Measurements from ENCODE around the gene MAST1.

DNA sequence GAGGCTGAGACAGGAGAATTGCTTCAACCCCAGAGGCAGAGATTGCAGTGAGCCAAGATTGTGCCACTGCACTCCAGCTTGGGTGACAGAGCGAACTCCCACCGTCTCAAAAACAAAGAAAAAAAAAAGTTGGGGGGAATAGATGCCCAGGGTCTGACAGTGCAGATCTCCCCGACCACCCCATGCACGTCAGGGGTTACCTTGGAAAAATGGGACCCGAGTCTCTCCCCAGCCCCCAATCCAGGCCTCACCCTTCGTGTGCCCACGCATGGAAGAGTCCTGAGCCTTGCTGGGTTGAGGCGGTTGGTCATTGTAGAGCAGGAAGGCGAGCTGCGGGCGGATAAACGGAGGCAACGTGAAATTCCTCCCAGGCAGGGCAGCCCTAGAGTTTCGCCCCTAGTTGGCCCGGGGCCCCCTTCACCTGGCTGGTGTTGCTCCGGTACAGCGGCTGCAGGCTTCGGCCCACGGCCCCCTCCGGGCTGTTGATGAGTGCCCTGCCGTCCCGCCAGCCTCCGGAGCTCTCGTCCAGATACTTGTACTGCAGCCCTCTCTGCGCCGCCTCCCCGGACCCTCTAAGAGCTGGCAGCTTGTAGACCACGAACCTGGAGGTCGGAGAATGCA lies 42.3 kb downstream of the MAST1 start:
- TF ChIP-seq, protein P1, sequence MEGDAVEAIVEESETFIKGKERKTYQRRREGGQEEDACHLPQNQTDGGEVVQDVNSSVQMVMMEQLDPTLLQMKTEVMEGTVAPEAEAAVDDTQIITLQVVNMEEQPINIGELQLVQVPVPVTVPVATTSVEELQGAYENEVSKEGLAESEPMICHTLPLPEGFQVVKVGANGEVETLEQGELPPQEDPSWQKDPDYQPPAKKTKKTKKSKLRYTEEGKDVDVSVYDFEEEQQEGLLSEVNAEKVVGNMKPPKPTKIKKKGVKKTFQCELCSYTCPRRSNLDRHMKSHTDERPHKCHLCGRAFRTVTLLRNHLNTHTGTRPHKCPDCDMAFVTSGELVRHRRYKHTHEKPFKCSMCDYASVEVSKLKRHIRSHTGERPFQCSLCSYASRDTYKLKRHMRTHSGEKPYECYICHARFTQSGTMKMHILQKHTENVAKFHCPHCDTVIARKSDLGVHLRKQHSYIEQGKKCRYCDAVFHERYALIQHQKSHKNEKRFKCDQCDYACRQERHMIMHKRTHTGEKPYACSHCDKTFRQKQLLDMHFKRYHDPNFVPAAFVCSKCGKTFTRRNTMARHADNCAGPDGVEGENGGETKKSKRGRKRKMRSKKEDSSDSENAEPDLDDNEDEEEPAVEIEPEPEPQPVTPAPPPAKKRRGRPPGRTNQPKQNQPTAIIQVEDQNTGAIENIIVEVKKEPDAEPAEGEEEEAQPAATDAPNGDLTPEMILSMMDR (IDR thresholded peaks at IDR 0.05) = no peak
- no peak for TF ChIP-seq POLR2A (IDR thresholded peaks at IDR 0.05)
